Endothelial cell of umbilical vein (primary cell): Measurements from ENCODE around the gene CDRT15. TPM values are rescaled to one million over a fixed set of nuclear protein-coding genes. Genes with fewer than 3 reads are reported as not detected.

Experiments used
- BruUV-seq: library from RNA; stranded (reverse); fragments of 400-500 nt; replicated peaks from 2 replicates; lab custom pipeline; 2021; lab: Mats Ljungman, UMichigan
- CTCF ChIA-PET: fragments of 300-600, 350-600 bp; sonication (Branson Sonifier 250); formaldehyde crosslinking; loops from one replicate; lab custom pipeline; 2021; ENCODE audit warnings: antibody characterized with exemption, inconsistent platforms; lab: Charles Lee
- POLR2A ChIA-PET: fragments of 300-600, 350-600 bp; sonication (Branson Sonifier 250); formaldehyde crosslinking; loops from one replicate; lab custom pipeline; 2021; ENCODE audit warnings: antibody characterized with exemption, inconsistent platforms; lab: Charles Lee
- DNase-seq: peaks from one replicate; pipeline ENCODE4 v3.0.0-alpha.2; 2011; ENCODE audit warnings: low read depth, low spot score
- FAIRE-seq: peaks from 2 replicates; lab custom pipeline; 2011; peaks lifted over from hg19 to GRCh38; lab: Jason Lieb, UNC
- H2AFZ ChIP-seq: 2 replicates; pipeline ENCODE4 v1.6.0; 2012; ENCODE audit warnings: low read depth, low read length, control low read depth, inconsistent platforms
- H3K27ac ChIP-seq: 2 replicates; pipeline ENCODE4 v1.5.1; 2011; ENCODE audit warnings: low read depth, mild to moderate bottlenecking, control low read depth, low read length, moderate library complexity; ENCODE audit not compliant: insufficient read depth
- H3K27me3 ChIP-seq, 2 experiments: 2 replicates each; pipeline versions ENCODE4 v1.6.0 to v1.6.1; 2011; ENCODE audit warnings: low read length in 2 of 2, mixed read lengths in 1 of 2; ENCODE audit not compliant: control insufficient read depth in 2 of 2, insufficient read depth in 2 of 2
- H3K36me3 ChIP-seq, 2 experiments: 2 replicates in 1 of 2; 3 replicates in 1 of 2; pipeline ENCODE4 v1.5.1; 2011; ENCODE audit warnings: low read length in 2 of 2, mild to moderate bottlenecking in 1 of 2, moderate library complexity in 1 of 2; ENCODE audit not compliant: control insufficient read depth in 2 of 2, insufficient read depth in 2 of 2; ENCODE audit errors: extremely low read depth in 1 of 2
- H3K4me1 ChIP-seq: 3 replicates; pipeline ENCODE4 v1.5.1; 2011; ENCODE audit warnings: mild to moderate bottlenecking, low read length; ENCODE audit not compliant: control insufficient read depth, insufficient read depth; ENCODE audit errors: extremely low read depth
- H3K4me2 ChIP-seq: 2 replicates; pipeline ENCODE4 v1.6.1; 2011; ENCODE audit warnings: low read length, control low read depth, mixed read lengths; ENCODE audit not compliant: insufficient read depth
- H3K4me3 ChIP-seq, 3 experiments: fragments of 200-600 bp in 1 of 3; sonication (generic), shearing (Covaris generic) in 1 of 3; replicated peaks in 1 of 3; 2 replicates each; pipeline ENCODE4 v1.5.1; 2011 to 2016; ENCODE audit warnings: control low read depth in 3 of 3, low read length in 3 of 3, mild to moderate bottlenecking in 2 of 3, inconsistent platforms in 1 of 3, low read depth in 1 of 3, moderate library complexity in 1 of 3; ENCODE audit not compliant: insufficient read depth in 1 of 3
- H3K79me2 ChIP-seq: 2 replicates; pipeline ENCODE4 v1.6.0; 2012; ENCODE audit warnings: low read length, inconsistent platforms; ENCODE audit not compliant: control insufficient read depth, insufficient read depth
- H3K9ac ChIP-seq: replicated peaks from 2 replicates; pipeline ENCODE3; 2011; ENCODE audit warnings: low read length, control low read depth; ENCODE audit not compliant: insufficient read depth; ENCODE audit errors: extremely low read depth
- H3K9me1 ChIP-seq: replicated peaks from 3 replicates; pipeline ENCODE4 v1.6.0; 2011; ENCODE audit warnings: mild to moderate bottlenecking, low read length; ENCODE audit not compliant: control insufficient read depth, insufficient read depth; ENCODE audit errors: extremely low read depth
- H3K9me3 ChIP-seq: replicated peaks from 2 replicates; pipeline ENCODE4 v1.5.1; 2012; ENCODE audit warnings: low read length, inconsistent platforms; ENCODE audit not compliant: control insufficient read depth, insufficient read depth
- H4K20me1 ChIP-seq: replicated peaks from 2 replicates; pipeline ENCODE3; 2011; ENCODE audit warnings: mild to moderate bottlenecking, low read length; ENCODE audit not compliant: control insufficient read depth, insufficient read depth; ENCODE audit errors: extremely low read depth
- EZH2 ChIP-seq: IDR thresholded peaks from 2 replicates; pipeline ENCODE4 v1.6.1; 2012; ENCODE audit warnings: borderline replicate concordance, low read depth, mild to moderate bottlenecking, moderate library complexity, low read length, inconsistent platforms; ENCODE audit not compliant: severe bottlenecking
- FOS ChIP-seq: IDR thresholded peaks from 2 replicates; pipeline ENCODE4 v1.6.1; 2011; ENCODE audit warnings: mild to moderate bottlenecking, low read length, moderate library complexity, borderline replicate concordance; ENCODE audit not compliant: insufficient read depth
- GATA2 ChIP-seq: IDR thresholded peaks from 2 replicates; pipeline ENCODE4 v1.7.0; 2011; ENCODE audit warnings: low read depth, mild to moderate bottlenecking, moderate library complexity, mixed read lengths, low read length; ENCODE audit not compliant: insufficient read length, insufficient read depth
- JUN ChIP-seq: IDR thresholded peaks from 2 replicates; pipeline ENCODE4 v1.6.1; 2011; ENCODE audit warnings: borderline replicate concordance, low read depth; ENCODE audit not compliant: insufficient read length, insufficient read depth
- MYC ChIP-seq: IDR thresholded peaks from one replicate; pipeline ENCODE4 v1.6.1; 2011; ENCODE audit warnings: mild to moderate bottlenecking, low read depth, low read length
- POLR2A ChIP-seq: IDR thresholded peaks from 2 replicates; pipeline ENCODE4 v1.6.1; 2012; ENCODE audit warnings: low read depth, mild to moderate bottlenecking, control low read depth, low read length
- POLR2AphosphoS5 ChIP-seq: IDR thresholded peaks from 2 replicates; pipeline ENCODE4 v1.6.1; 2012; ENCODE audit warnings: low read depth, mild to moderate bottlenecking, control low read depth, low read length, moderate library complexity; ENCODE audit not compliant: insufficient read depth
- dilution Hi-C: fragments of 300-500 bp; cut with MboI; formaldehyde crosslinking; loops from one replicate; pipeline ENCODE4 v1.15.0; 2019; ENCODE audit warnings: low sequenced_read_pairs; ENCODE audit not compliant: extremely low pct_ligation_motif_present
- intact Hi-C: fragments of 100-400 bp; cut with micrococcal nuclease; formaldehyde crosslinking; loops from one replicate; pipeline ENCODE4 v1.10.0; 2022
- polyA plus RNA-seq, 4 experiments: library from polyadenylated mRNA; depleted of rRNA in 3 of 4; stranded (reverse) in 3 of 4; unstranded in 1 of 4; fragments of >200 nt; gene quantifications; 2 replicates each; pipeline versions ENCODE4 v1.2.1 to v1.2.3, GENCODE V29; 2011 to 2012; ENCODE audit warnings: missing spikeins in 1 of 4
- total RNA-seq: library from RNA; stranded (reverse); gene quantifications from 2 replicates; pipeline ENCODE4 v1.2.3, GENCODE V29; 2021
- TF ChIP-seq, protein P1 (sequence below), 2 donors: IDR thresholded peaks; 1 replicate in 1 of 2; 2 replicates in 1 of 2; pipeline ENCODE4 v1.5.1; 2011; ENCODE audit warnings: low read length in 2 of 2, mild to moderate bottlenecking in 2 of 2, moderate library complexity in 2 of 2, control low read depth in 1 of 2, inconsistent platforms in 1 of 2, low read depth in 1 of 2; ENCODE audit not compliant: insufficient read depth in 1 of 2; ENCODE audit errors: extremely low read depth in 1 of 2
- TF ChIP-seq, protein P2 (sequence below): IDR thresholded peaks from 2 replicates; pipeline ENCODE4 v1.6.1; 2011; ENCODE audit not compliant: insufficient read depth, insufficient read length

CDRT15 gene
- total and polyA plus RNA-seq, 2 donors (not counting 3 experiments of a cell fraction or from before 2014, with no cell fraction given): not detected

DNA sequence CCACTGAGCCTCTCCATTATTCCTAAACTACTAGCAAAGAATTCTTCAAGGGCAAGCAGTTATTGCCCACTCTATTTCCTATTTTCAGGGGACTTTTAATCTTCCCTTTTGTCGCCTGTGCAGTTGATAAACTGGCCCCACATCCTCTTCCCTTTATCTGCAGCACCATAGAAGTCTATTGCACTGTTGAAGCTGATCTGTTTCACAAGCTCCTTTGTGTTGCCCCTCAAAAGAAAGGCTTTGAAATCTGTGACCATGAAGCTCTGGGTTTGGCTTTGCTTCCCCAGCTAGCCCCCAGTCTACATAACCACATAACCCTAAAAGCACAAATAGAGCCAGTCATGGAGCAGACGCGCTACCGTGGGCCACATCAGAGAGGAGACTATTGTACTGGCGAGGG is 37.1 kb downstream of the CDRT15 start:
- intact Hi-C loops: no loop called here
- no peak for FAIRE-seq
- Histone ChIP-seq H3K9me1 (no peaks in the 10 kb centered on the region), H3K9me3 (no peaks in the 10 kb centered on the region), H4K20me1 (no peaks in the 10 kb centered on the region), H3K79me2 (no peaks in the 10 kb centered on the region), H3K4me1 (peaks cover 7% of the 10 kb centered on the region), H3K4me3 (no peak overlapping the region), H3K27me3 (no peaks in the 10 kb centered on the region), H3K27ac (no peak overlapping the region), H3K36me3 (no peaks in the 10 kb centered on the region), H3K4me2 (no peak overlapping the region), H2AFZ (no peak overlapping the region), H3K9ac (no peak overlapping the region)
- POLR2A ChIA-PET: no interaction called here
- CTCF ChIA-PET: no interaction called here
- no peak for DNase-seq
- dilution Hi-C loops: no loop called here
- BruUV-seq: no TSS peak
- no peak for TF ChIP-seq MYC
- TF ChIP-seq GATA2: no peak
- TF ChIP-seq, protein P1, sequence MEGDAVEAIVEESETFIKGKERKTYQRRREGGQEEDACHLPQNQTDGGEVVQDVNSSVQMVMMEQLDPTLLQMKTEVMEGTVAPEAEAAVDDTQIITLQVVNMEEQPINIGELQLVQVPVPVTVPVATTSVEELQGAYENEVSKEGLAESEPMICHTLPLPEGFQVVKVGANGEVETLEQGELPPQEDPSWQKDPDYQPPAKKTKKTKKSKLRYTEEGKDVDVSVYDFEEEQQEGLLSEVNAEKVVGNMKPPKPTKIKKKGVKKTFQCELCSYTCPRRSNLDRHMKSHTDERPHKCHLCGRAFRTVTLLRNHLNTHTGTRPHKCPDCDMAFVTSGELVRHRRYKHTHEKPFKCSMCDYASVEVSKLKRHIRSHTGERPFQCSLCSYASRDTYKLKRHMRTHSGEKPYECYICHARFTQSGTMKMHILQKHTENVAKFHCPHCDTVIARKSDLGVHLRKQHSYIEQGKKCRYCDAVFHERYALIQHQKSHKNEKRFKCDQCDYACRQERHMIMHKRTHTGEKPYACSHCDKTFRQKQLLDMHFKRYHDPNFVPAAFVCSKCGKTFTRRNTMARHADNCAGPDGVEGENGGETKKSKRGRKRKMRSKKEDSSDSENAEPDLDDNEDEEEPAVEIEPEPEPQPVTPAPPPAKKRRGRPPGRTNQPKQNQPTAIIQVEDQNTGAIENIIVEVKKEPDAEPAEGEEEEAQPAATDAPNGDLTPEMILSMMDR (IDR thresholded peaks at IDR 0.05; ENCODE audit: extremely low read depth in 1 of 2, insufficient read depth in 1 of 2, low read depth in 1 of 2, low read length in 2 of 2): no peak
- TF ChIP-seq, protein P2, sequence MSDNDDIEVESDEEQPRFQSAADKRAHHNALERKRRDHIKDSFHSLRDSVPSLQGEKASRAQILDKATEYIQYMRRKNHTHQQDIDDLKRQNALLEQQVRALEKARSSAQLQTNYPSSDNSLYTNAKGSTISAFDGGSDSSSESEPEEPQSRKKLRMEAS: no peak
- no peak for TF ChIP-seq JUN
- no peak for TF ChIP-seq EZH2
- TF ChIP-seq POLR2AphosphoS5: no peak
- no peak for TF ChIP-seq FOS
- no peak for TF ChIP-seq POLR2A
